ENCODE results near the gene B3GALT5. TPM values are rescaled to one million over a fixed set of nuclear protein-coding genes. Genes with fewer than 3 reads are reported as not detected.

Gene B3GALT5
- total and polyA plus RNA-seq, 2 experiments from 2014 or later: 3.1 to 7.0 TPM

- Histone ChIP-seq H3K4me3 (no peak overlapping the region), H3K27ac (no peak overlapping the region), H2AFZ (no peak overlapping the region), H3K27me3 (no peaks in the 10 kb centered on the region), H3K79me2 (no peaks in the 10 kb centered on the region), H3K4me2 (no peak overlapping the region), H3K4me1 (ENCODE audit: insufficient read depth) (peaks cover 6% of the 10 kb centered on the region), H4K20me1 (ENCODE audit: insufficient read depth, poor library complexity, severe bottlenecking) (no peaks in the 10 kb centered on the region), H3K9me2 (replicated peaks; ENCODE audit: insufficient read depth) (no peaks in the 10 kb centered on the region), H3K9me3 (ENCODE audit: low read depth) (no peaks in the 10 kb centered on the region), H3K36me3 (replicated peaks; ENCODE audit: insufficient read depth, low read depth) (no peaks in the 10 kb centered on the region)
- no peak for DNase-seq (ENCODE audit: low spot score)
- 87% methylated on average over 16 of the region's 16 CpGs for WGBS (ENCODE audit: low lambda C conversion rate, missing lambda C conversion rate)
- TF ChIP-seq EZH2phosphoT487 (IDR thresholded peaks at IDR 0.05; ENCODE audit: low read depth, severe bottlenecking, unreplicated experiment): no peak
- no peak for TF ChIP-seq CTCF (IDR thresholded peaks at IDR 0.05; ENCODE audit: poor library complexity)
- no peak for TF ChIP-seq EZH2 (IDR thresholded peaks at IDR 0.05; ENCODE audit: borderline replicate concordance)
Measured at GRCh38 chr21:39579734-39580332, 32.9 kb upstream of the B3GALT5 start.

GRCh38 chr21:39580744-39581143 is 32.0 kb upstream of the B3GALT5 start:
- Histone ChIP-seq H3K36me3 (replicated peaks; ENCODE audit: insufficient read depth, low read depth) (no peaks in the 10 kb centered on the region), H3K4me2 (no peak overlapping the region), H3K9me3 (ENCODE audit: low read depth) (no peaks in the 10 kb centered on the region), H2AFZ (no peak overlapping the region), H3K4me3 (no peak overlapping the region), H3K4me1 (ENCODE audit: insufficient read depth) (peaks cover 6% of the 10 kb centered on the region), H3K27ac (no peak overlapping the region), H3K79me2 (no peaks in the 10 kb centered on the region), H3K27me3 (no peaks in the 10 kb centered on the region), H3K9me2 (replicated peaks; ENCODE audit: insufficient read depth) (no peaks in the 10 kb centered on the region), H4K20me1 (ENCODE audit: insufficient read depth, poor library complexity, severe bottlenecking) (no peaks in the 10 kb centered on the region)
- TF ChIP-seq EZH2phosphoT487 (IDR thresholded peaks at IDR 0.05; ENCODE audit: low read depth, severe bottlenecking, unreplicated experiment) (no peak), CTCF (IDR thresholded peaks at IDR 0.05; ENCODE audit: poor library complexity) (no peak), EZH2 (IDR thresholded peaks at IDR 0.05; ENCODE audit: borderline replicate concordance) (no peak)
- WGBS (ENCODE audit: low lambda C conversion rate, missing lambda C conversion rate): 35% methylated on average over 2 of the region's 2 CpGs
- no peak for DNase-seq (ENCODE audit: low spot score)

- WGBS (ENCODE audit: low lambda C conversion rate, missing lambda C conversion rate): 100% methylated on average over 3 of the region's 3 CpGs
- H3K9me3 ChIP-seq (ENCODE audit: low read depth): no peaks in the 10 kb centered on the region
Measured at GRCh38 chr21:39581414-39581813, 31.3 kb upstream of the B3GALT5 start.

More at GRCh38 chr21:39581414-39581813, 31.3 kb upstream of the B3GALT5 start:
- H3K27ac ChIP-seq: no peak overlapping the region
- no peak for TF ChIP-seq EZH2 (IDR thresholded peaks at IDR 0.05; ENCODE audit: borderline replicate concordance)
- TF ChIP-seq CTCF (IDR thresholded peaks at IDR 0.05; ENCODE audit: poor library complexity): no peak
- TF ChIP-seq EZH2phosphoT487 (IDR thresholded peaks at IDR 0.05; ENCODE audit: low read depth, severe bottlenecking, unreplicated experiment): no peak
- no peaks in the 10 kb centered on the region for H3K36me3 ChIP-seq (replicated peaks; ENCODE audit: insufficient read depth, low read depth)
- peaks cover 6% of the 10 kb centered on the region for H3K4me1 ChIP-seq (ENCODE audit: insufficient read depth)
- no peaks in the 10 kb centered on the region for H3K9me2 ChIP-seq (replicated peaks; ENCODE audit: insufficient read depth)
- H2AFZ ChIP-seq: no peak overlapping the region
- no peak for DNase-seq (ENCODE audit: low spot score)
- no peaks in the 10 kb centered on the region for H3K27me3 ChIP-seq
- H4K20me1 ChIP-seq (ENCODE audit: insufficient read depth, poor library complexity, severe bottlenecking): no peaks in the 10 kb centered on the region
- H3K4me2 ChIP-seq: no peak overlapping the region
- H3K4me3 ChIP-seq: no peak overlapping the region
- H3K79me2 ChIP-seq: no peaks in the 10 kb centered on the region
